HuH-7.5 (cell line): Measurements from ENCODE around the gene RUFY4.
"Not testable (repeated sequence)": the region's sequence is repeated elsewhere in the genome, so short reads cannot be mapped to it uniquely, and the experiment has no call there.

Source experiments
- DNase-seq: peaks from one replicate; pipeline ENCODE4 v3.0.0; 2011; ENCODE audit warnings: low spot score

Gene RUFY4

DNA sequence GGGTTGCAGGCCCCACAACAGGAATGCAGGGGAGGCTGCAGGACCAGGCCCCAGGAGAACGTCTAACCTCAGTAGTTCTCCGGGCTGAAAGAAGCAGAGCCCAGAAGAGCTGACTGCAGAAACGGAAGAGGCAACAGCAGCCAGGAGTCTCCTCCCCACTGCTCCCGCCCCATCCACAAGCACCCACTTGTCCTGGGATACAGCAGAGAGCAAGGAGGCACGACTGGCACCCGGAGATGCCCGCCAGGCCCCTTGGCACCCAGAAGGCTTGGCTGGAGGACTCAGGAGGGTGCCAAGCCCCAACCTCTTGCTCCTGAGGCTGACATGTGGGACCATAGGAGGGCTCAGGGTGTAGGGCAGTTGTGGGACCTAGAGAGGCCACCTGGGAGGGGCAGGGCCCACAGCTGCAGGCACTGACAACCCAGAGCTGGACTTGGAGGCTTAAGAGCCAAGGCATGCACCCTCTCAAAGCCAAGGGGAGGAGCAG, 37.2 kb upstream of the RUFY4 start:
- no peak for DNase-seq

DNA sequence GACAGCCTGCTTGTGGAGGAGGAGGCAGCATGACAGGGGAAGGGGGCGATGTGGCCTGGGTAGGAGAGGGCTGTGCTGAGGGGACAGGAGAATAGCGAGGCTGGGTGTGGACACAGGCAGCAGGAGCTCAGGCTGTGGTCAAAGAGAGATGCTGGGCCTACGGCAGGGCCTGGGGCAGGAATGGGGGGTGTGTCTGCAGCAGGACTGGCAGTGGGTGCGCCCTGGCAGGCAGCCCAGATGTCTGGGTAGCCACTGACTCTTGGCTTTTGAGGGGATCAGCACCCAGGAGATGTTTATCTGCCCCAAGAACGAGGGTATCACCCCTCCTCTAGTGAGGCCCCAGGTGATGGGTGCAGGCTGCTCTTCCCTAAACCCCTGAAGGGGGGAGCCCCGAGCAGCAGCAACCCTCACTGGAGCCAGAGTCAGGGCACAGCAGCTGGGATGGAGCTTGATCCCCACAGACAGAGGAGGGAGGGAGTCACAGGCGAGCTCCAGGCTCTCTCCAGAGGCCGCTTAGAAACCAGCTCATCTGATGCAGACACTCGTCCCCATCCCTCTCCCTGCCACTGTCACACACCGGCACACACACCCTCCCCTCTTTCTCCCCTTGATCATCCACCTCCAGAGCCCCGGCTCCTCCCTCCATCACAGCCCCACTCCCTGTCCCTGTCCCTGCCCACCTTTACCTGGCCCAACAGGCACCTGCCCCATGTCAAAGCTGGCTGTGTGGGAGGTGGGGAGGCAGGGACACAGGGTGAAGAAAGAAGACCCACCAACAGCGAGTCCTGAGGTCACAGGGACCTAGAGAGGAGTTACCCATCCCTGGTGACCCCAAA, 36.5 kb upstream of the RUFY4 start:
- no peak for DNase-seq

DNA sequence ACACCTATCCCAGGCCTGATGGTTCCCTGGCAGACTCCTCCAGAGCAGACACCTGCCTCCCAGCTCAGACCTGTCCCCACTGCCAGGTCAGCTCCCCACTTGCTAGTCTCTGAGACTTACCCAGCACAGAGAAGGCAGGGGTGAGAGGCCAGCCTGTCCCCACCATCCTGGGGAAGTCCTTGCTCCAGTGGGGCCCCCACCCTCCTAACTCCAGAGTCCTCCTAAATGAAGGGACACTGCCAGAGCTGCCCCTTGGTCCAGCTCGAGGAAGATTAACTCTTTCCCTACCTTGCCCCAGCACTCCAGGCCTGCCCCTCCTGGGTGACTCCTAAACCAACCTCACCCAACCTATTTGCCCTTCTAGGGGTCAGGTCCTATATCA, 35.9 kb upstream of the RUFY4 start:
- DNase-seq: no peak

DNA sequence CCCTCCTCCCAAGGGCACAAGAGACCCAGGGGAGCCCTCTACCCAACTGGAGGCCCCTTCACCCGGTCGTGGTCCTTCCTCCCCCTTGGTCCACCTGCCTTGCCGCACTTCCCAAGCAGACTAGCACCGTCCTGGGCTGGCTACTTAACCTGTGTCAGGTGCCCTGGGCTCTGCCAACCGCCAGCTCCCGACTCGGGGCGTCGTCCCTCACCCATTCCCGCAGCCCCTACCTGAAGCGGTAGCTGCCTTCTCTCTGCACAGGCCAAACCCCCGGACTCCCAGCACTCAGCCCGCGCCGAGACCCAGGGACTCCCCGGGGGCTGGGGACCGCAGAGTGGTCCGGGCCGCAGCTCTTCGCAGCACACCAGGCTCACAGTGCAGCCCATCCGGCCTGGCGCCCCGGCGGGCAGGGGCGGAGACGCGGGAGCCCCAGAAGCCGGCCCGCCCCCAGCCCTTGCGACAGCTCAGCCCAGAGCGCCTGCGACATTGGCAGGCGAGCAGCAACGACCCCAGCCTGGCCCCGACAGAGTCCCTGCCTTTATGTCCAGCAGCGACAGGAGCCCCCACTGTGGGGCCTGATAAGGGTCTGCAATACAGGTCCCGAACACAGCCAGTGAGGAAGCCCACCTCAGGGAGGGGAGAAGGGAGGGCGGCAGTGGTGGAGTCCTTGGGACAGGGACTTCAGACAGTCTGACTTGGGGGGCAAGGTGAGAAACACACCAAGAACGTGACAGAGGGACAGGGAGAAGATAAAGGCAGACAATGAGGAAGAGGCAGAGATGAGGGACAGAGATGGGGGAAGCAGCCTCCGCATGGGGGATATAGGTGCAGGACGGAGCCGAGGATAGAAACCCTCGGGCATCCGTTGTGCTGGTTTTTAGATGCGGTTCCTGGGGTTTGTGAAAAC, 35.2 kb upstream of the RUFY4 start:
- no peak for DNase-seq

DNA sequence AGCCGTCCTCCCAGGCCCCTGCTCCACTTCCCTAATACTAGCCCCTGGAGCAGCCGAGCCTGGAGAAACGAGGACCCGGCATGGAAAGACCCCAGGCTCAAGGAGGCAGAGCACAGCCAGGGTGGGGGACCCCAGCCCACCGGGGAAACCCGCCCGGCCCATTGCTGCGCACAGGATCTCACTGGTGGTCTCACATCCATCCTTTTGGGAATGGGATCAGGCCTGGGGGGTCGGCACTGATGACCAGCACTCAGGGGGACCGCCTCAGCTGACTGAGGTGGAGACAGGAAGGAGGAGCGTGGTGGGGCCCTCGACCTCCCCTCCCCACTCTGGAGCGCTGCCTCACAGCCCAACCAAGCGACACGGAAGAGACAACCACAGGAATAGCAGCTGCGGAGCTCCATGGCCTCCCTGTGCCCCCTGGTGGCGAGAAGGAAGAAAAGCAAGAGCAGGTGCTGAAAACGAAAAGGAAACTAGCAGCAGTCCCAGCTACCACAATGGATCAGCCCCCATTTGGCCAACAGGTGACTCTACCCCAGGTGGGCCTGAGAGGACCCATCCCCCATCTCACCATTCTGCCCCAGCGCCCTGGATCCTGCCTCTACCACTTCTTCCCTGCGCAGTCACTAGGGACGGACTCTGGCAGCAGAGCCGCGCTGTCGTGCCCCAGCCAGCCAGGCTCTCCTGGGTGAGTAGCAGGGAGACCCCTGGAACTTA, 34.4 kb upstream of the RUFY4 start:
- DNase-seq: not testable (repeated sequence)

DNA sequence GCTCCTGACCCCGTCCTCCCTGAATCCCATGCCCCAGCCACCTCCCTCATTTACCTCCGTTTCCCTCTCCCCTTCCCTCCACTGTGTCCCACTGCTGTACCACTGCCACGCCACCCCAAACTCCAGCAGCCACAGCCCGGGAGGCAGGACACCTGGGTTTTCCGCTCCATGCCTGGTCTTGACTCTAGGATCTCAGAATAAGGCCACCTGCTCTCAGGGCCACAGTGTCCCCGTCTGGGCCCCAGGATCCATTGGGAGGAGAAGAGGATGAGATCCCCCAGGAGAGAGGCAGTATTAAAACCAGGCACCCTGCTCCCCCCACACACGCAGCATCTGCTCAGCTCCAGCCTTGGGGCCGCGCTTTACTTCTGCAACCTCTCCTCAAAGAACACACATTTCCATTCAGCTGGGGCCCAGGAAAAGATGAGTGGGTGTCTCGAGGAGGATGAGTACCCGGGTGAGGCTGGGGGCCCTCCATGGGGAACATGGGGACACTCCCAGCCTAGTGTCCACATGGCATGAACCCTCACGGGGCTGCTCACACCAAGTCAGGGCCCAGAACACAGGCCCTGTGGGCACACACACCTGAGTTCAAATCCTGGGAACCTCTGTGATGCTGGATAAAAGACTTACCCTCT, 33.5 kb upstream of the RUFY4 start:
- no peak for DNase-seq

DNA sequence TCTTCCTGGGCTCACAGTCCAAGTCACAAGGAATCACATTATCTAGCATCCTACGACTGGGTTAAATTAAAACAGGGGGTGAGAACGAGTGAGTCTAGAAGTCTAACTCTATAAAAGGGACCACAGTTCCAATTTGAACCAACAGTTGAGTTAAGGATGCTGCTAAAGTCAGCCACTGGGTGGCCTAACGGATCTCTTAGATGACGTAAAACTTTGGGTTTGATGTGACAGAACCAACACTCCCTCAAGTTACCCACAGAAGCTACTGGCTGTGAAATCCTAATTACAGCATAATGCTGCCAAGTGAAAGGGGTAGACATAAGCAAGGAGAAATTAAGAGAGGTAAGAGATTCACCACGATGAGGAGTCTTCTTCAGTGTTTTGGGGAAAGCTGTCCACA, 32.7 kb upstream of the RUFY4 start:
- no peak for DNase-seq

DNA sequence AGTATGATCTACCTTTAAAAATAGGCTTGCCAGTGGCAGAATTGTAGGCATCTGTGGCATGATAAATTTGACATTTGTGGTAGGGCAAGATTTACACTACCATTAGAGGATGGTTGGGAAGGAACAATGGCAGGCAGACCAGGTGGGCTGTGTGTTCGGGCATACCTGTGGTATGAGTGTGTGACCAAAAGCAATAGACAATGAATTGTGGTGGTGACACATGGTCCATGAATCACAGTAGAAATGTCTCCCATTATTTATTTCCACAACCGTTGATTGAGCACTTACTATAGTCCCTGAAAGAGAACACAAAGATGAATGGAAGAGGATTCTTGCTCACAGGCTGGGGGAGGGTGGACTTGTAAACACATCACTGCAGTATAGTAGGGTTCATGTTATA, 29.9 kb upstream of the RUFY4 start:
- DNase-seq: no peak

DNA sequence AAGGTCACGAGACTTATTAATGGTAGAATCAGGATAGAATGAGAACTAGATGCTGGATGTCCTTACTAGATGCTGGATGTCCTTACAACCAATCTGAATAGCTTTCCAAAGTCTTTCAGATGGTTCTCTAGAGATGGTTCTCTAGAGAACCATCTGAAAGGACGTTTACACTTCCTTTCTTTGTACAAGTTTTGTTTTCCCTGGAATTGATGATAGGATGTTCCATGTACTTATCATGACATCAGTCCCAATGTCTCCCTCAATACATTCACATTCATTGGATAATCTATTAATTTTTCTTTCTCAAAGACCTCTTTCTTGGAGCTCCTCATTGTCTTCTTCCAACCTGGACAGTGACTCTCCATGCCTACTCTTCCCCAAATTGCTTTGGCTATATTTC, 28.2 kb upstream of the RUFY4 start:
- DNase-seq: no peak

DNA sequence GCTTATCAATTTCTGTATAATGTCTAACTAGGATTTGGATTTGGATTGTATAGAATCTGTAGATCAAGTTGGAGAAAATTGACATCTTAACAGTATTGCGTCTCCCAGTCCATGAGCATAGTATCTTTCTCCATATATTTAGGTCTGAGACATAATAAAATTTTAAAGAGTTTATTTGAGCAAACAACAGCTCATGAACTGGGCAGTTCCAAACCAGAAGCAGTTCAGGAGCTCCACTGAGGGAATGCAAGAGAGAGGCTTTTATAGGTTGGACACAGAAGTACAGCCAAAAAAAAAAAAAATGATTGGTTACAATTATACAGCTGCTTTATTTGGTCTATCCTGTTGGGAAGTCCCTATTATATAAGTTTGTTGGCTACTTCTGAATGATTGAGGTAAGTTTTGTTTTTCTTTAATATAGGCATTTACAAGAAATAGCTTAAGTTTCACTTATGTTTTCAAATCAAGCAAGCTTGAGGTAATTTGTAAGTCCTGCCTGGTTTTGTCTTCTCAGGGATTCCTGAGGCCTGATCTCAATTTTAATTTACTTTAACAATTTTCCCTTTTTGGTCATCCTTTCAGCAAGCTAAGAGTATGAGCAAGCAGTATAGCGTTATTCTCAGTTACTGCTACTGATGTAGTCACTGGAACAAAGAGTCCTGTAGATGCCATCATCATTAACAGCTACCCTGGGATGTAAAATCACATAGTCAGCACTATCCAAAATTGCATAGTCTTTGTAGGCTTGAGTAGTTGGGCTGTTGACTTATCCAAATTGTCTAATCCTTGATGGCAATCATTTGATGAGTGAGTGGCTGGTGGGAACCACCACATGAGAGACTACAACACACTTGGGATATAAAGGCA, 27.5 kb upstream of the RUFY4 start:
- no peak for DNase-seq

DNA sequence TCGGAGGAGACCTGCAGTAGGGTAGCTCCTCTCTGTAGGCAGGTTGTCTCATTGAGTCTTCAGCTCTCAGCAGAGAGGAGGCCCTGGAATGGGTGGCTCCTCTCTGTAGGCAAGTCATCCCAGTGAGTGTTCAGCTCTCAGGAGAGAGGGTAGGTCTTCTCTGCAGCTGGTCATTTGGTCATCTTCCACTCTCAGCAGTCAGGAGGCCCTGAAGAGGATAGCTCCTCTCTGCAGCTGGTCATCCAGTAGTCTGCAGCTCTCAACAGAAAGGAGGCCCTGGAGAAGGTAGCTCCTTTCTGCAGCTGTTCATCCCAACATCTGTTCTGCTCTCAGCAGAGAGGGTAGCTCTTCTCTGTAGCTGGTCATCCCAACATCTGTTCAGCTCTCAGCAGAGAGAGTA, 26.0 kb upstream of the RUFY4 start:
- no peak for DNase-seq

DNA sequence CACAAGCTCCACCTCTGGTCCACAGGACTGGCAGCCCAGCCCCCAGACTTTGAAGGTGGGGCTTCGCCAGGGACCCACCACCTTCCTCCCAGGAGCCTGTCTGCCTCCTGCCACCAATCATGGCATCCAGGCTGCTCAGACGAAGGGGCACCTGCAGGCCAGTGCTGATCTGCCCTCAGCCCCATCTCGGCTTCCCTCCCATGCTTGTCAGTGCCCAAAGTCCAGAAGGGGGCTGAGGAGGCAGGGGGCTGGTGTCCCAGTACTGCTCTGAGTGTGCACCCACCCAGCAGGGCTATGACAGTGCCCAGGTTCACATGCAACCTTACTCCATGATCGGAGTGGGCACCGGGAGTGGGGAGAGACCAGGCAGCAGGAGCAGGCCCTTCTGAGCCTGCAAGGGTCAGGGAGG, 25.3 kb upstream of the RUFY4 start:
- no peak for DNase-seq

DNA sequence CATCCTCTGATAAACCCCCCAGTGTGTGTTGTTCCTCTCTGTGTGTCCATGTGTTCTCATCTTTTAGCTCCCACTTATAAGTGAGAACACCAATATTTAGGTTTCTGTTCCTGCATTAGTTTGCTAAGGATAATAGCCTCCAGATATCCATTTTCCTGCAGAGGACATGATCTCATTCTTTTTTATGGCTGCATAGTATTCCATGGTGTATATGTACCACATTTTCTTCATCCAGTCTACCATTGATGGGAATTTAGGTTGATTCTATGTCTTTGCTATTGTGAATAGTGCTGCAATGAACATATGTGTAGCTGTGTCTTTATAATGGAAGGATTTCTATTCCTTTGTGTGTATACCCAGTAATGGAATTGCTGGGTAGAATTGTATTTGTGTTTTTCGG, 24.5 kb upstream of the RUFY4 start:
- DNase-seq: not testable (repeated sequence)

DNA sequence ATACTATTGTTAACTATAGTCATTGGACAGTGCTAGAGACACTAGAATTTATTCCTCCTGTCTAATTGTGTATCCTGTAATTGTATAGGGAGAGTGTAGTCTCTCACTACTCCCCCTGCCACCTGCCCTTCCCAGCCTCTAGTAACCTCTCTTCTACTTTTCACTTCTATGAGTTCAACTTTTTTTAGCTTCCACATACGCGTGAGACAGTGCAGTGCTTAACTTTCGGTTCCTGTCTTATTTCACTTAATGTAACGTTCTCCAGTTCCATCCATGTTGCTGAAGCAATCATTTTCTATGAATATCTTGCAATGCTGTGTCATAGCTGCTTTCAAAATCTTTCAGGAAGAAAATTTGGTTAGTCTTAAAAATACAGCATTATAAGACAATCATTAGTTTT, 22.8 kb upstream of the RUFY4 start:
- no peak for DNase-seq

DNA sequence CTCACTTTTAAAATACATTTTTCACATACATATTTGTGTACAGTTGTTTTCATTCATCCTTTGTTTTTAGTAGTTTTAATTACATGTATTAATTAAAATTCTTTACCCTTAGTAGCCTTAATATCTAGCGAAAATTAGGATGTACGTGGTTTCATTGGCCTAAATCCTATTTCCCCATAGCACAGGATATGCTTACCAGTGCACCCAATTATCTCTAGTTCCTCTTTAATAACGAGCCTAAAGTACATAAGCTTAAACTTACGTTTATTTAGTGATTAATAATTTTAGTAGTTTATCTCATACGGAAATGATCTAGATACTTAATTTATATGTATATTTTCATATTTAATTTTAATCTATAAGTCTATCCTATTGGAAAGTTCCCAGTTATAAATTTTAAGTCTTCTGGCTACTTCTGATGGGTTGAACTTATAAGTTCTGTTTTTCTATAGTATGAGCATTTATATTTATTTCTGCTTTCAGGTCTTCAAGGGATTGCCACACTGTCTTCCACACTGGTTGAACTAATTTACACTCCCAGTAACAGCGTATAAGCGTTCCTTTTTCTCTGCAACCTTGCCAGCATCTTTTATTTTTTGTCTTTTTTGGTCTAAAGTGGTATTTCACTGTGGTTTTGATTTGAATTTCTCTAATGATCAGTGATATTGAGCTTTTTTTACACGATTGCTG, 21.4 kb upstream of the RUFY4 start:
- DNase-seq: no peak

DNA sequence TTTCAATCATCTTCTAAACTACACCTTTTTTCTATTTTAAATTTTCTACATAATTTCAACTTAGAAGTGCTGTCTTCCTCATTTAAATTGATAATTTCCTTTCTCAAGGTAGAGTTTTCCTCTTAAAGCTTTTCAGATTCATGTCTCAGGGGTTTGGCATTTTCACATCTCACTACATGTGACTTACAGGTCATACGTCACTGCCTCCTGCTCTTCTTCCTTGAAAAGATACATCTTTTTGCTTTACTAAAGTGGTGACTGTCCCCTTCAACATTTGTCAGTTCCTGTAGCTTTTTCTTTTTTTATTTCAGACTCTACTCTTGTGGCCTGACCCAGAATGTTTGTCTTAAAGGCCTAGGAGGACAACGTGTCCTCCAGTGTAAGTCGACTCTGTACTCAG, 17.1 kb upstream of the RUFY4 start:
- DNase-seq: no peak

DNA sequence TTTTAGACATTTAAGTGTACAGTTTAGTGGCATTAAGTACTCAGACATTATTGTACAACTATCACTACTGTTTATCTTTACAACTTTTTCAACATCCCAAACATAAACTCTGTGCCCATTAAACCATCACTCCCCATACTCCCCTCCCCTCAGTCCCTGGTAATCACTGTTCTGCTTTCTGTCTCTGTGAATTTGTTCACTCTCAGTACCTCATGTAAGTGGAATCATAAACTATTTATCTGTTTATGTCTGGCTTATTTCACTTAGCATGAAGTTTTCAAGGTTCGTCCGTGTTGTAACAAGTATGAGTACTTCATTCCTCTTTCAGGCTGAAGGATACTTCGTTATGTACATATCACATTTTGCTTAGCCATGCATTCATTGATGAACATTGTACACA, 9.8 kb upstream of the RUFY4 start:
- DNase-seq: no peak

DNA sequence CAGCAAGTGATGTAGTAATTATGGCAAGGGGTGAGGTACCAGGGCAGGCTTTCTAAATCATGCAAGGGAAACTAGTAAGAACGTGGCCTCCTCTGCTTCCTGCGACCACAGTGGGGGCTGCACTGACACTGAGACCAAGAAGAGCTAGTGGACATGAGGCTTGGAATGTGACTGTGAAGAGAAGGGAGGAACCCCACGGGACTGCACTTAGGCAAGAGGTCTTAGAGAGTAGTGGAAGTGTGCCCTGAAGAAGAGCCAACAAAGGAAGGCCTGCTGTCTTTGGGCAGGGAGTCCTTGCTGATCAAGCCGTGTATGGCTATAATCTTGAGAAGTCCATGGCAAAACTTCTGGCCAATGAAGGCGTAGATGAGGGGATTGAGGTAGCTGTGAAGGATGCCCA, 8.9 kb upstream of the RUFY4 start:
- no peak for DNase-seq

DNA sequence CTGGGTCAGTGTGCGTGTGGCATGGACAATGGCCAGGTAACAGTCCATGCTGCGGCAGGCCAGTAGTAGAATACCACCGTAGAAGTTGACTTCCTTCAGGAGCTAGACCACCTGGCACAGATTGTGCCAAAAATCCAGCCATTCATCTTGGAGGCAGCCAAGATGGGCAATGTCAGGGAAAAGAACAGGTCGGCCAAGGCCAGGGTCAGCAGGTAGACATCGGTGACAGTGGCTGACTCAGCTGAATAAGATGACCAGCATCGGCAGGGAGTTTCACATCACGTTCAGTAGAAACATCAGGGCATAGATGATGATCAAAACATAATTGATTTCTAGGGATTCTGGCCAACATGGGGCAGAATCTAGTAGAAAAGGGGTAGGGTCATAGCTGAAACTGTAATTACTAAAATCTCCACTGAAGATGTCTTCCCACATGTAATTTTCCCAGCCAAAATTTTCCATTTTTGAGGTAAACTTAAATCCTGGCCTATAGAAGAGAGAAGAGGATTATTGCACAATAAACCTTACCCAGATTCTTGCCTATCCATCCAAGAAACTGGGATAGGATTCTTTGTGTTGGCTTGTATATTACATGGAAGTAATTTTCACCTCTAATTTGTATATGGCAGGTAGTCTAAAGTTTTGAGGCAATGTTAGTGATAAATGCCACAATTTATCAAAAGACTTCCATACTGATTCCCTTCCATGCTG, 7.9 kb upstream of the RUFY4 start:
- DNase-seq: no peak

DNA sequence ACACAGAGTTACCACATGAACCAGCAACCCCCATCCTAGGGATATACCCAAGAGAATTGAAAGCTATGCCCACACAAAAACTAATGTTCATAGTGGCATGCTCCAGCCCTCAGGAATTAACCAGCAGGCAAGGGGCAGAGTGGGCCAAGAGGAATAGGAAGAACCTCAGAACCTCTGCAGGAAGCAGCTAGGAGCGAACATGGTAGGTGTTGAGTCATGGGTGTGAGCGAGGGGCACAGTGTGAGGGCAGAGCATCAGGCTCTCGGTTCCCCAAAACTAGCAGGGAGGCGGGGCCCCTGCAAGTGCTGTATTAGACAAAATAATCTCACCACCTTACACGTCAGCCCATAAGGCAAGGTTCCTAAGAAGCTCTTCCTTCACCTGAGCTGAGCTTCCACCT, 5.6 kb upstream of the RUFY4 start:
- no peak for DNase-seq
